CD4-positive, alpha-beta T cell (primary cell): ENCODE results near the gene ZNF493. TPM values are rescaled to one million over a fixed set of nuclear protein-coding genes. Genes with fewer than 3 reads are reported as not detected.

Source experiments
- ATAC-seq: fragments of 200-7000 bp; cut with Tn5 transposase; one replicate; pipeline ENCODE4 v1.10.0; 2022; ENCODE audit warnings: mild to moderate bottlenecking; ENCODE audit not compliant: poor library complexity
- CTCF ChIA-PET: fragments of 350-600 bp; sonication (Branson Sonifier 250); formaldehyde crosslinking; loops from one replicate; lab custom pipeline; 2021; ENCODE audit warnings: antibody characterized with exemption, inconsistent platforms; lab: Charles Lee
- POLR2A ChIA-PET: fragments of 350-600 bp; sonication (Branson Sonifier 250); formaldehyde crosslinking; loops from one replicate; lab custom pipeline; 2021; ENCODE audit warnings: antibody characterized with exemption, inconsistent platforms; lab: Charles Lee
- DNase-seq, 14 experiments: peaks; one replicate each; pipeline ENCODE4 v3.0.0-alpha.2; 2013 to 2020; ENCODE audit warnings: mixed read lengths in 2 of 14
- H3K27ac ChIP-seq, 2 donors: one replicate each; pipeline versions ENCODE4 v1.5.1 to v1.7.0; 2013; ENCODE audit warnings: low read length in 2 of 2, low read depth in 1 of 2, mild to moderate bottlenecking in 1 of 2
- H3K27me3 ChIP-seq, 2 experiments: 1 replicate in 1 of 2; 2 replicates in 1 of 2; pipeline versions ENCODE4 v1.6.1 to v1.7.0; 2013; ENCODE audit warnings: low read length in 2 of 2, control low read depth in 1 of 2, mild to moderate bottlenecking in 1 of 2, moderate library complexity in 1 of 2; ENCODE audit not compliant: insufficient read depth in 2 of 2, control insufficient read depth in 1 of 2
- H3K36me3 ChIP-seq: one replicate; pipeline ENCODE4 v1.6.1; 2013; ENCODE audit warnings: low read length, control low read depth; ENCODE audit not compliant: insufficient read depth
- H3K4me1 ChIP-seq: one replicate; pipeline ENCODE4 v1.6.1; 2013; ENCODE audit warnings: low read length, control low read depth; ENCODE audit not compliant: insufficient read depth
- H3K4me3 ChIP-seq: one replicate; pipeline ENCODE4 v1.5.1; 2013; ENCODE audit warnings: mild to moderate bottlenecking, low read length, moderate library complexity
- H3K9me3 ChIP-seq, 2 experiments: 1 replicate in 1 of 2; 2 replicates in 1 of 2; pipeline versions ENCODE4 v1.6.1 to v1.7.0; 2013; ENCODE audit warnings: low read length in 2 of 2, mild to moderate bottlenecking in 2 of 2, control low read depth in 1 of 2, moderate library complexity in 1 of 2; ENCODE audit not compliant: control insufficient read depth in 1 of 2, insufficient read depth in 1 of 2
- H3K27ac Mint-ChIP-seq: one replicate; pipeline ENCODE4 v1.8.0; 2020; ENCODE audit warnings: mixed read lengths
- H3K27me3 Mint-ChIP-seq: one replicate; pipeline ENCODE4 v1.8.0; 2021; ENCODE audit warnings: mixed read lengths
- H3K36me3 Mint-ChIP-seq: one replicate; pipeline ENCODE4 v1.8.0; 2021; ENCODE audit warnings: low read depth, mixed read lengths
- H3K4me1 Mint-ChIP-seq: one replicate; pipeline ENCODE4 v1.8.0; 2021; ENCODE audit warnings: low read depth, mixed read lengths
- H3K4me3 Mint-ChIP-seq: one replicate; pipeline ENCODE4 v1.8.0; 2020; ENCODE audit warnings: mild to moderate bottlenecking, mixed read lengths
- H3K9me3 Mint-ChIP-seq: one replicate; pipeline ENCODE4 v1.8.0; 2020; ENCODE audit warnings: mixed read lengths
- CTCF ChIP-seq: fragments of 200-600 bp; IDR thresholded peaks from one replicate; pipeline ENCODE4 v1.8.0; 2022; ENCODE audit warnings: antibody characterized with exemption, mild to moderate bottlenecking
- intact Hi-C, 2 experiments: fragments of 100-400 bp; cut with DNase I in 1 of 2; cut with micrococcal nuclease in 1 of 2; formaldehyde crosslinking; loops; one replicate each; pipeline versions ENCODE4 v1.15.1 to v1.9.0; 2023 to 2025; cut with DNase I, micrococcal nuclease
- total RNA-seq, 174 experiments: library from RNA in 2 of 174; stranded (reverse) in 2 of 174; gene quantifications; one replicate each; pipeline ENCODE4 v1.2.3 and lab custom pipeline; 2021 to 2026

Gene ZNF493
- total RNA-seq, 2 experiments from 2014 or later = 39.5 to 41.2 TPM

- ChIA-PET POLR2A (no interaction called here), CTCF (no interaction called here)
- H3K27ac Mint-ChIP-seq = no peak overlapping the region
- peaks cover 6% of the 10 kb centered on the region for H3K9me3 Mint-ChIP-seq
- H3K36me3 ChIP-seq = peaks cover 67% of the 10 kb centered on the region
- H3K4me1 ChIP-seq = no peaks in the 10 kb centered on the region
- peaks cover 98% of the 10 kb centered on the region for H3K36me3 Mint-ChIP-seq
- no peak overlapping the region for H3K27ac ChIP-seq
- DNase-seq (no peak), ATAC-seq (no peak)
- no peaks in the 10 kb centered on the region for H3K27me3 ChIP-seq
- no peak for TF ChIP-seq CTCF
- no peaks in the 10 kb centered on the region for H3K4me1 Mint-ChIP-seq
- no peaks in the 10 kb centered on the region for H3K27me3 Mint-ChIP-seq
- no peak overlapping the region for H3K4me3 Mint-ChIP-seq
- intact Hi-C loops = no loop called here
- peaks cover 32 to 52% of the 10 kb centered on the region in 2 experiments for H3K9me3 ChIP-seq
- H3K4me3 ChIP-seq = no peak overlapping the region
Measured at GRCh38 chr19:21410166-21410565, 13.2 kb downstream of the ZNF493 start.

GRCh38 chr19:21422244-21422643 is 25.3 kb downstream of the ZNF493 start:
- H3K27me3 Mint-ChIP-seq = no peaks in the 10 kb centered on the region
- no peaks in the 10 kb centered on the region for H3K4me1 Mint-ChIP-seq
- intact Hi-C loops = no loop called here
- ChIA-PET POLR2A (no interaction called here), CTCF (no interaction called here)
- peaks cover 33 to 87% of the 10 kb centered on the region in 2 experiments for H3K9me3 ChIP-seq
- DNase-seq = no peak
- TF ChIP-seq CTCF = no peak
- H3K27me3 ChIP-seq = no peaks in the 10 kb centered on the region
- peaks cover 91% of the 10 kb centered on the region for H3K36me3 Mint-ChIP-seq
- peaks cover 19% of the 10 kb centered on the region for H3K9me3 Mint-ChIP-seq
- H3K27ac Mint-ChIP-seq = no peak overlapping the region
- no peak overlapping the region for H3K27ac ChIP-seq
- H3K4me1 ChIP-seq = no peaks in the 10 kb centered on the region
- H3K4me3 ChIP-seq = no peak overlapping the region
- no peaks in the 10 kb centered on the region for H3K36me3 ChIP-seq
- no peak overlapping the region for H3K4me3 Mint-ChIP-seq
- ATAC-seq = no peak

GRCh38 chr19:21423057-21424041 is 26.4 kb downstream of the ZNF493 start:
- Histone ChIP-seq H3K4me1 (no peaks in the 10 kb centered on the region), H3K4me3 (no peak overlapping the region), H3K36me3 (no peaks in the 10 kb centered on the region), H3K27me3 (no peaks in the 10 kb centered on the region), H3K9me3 (peaks cover 39 to 85% of the 10 kb centered on the region in 2 experiments), H3K27ac (no peak overlapping the region)
- Mint-ChIP-seq H3K4me1 (no peaks in the 10 kb centered on the region), H3K4me3 (no peak overlapping the region), H3K27ac (no peak overlapping the region), H3K9me3 (peaks cover 12% of the 10 kb centered on the region), H3K36me3 (peaks cover 80% of the 10 kb centered on the region), H3K27me3 (no peaks in the 10 kb centered on the region)
- intact Hi-C loops = no loop called here
- ATAC-seq (no peak), DNase-seq (no peak)
- ChIA-PET CTCF (no interaction called here), POLR2A (interaction anchor here (1.7 kb wide), 1 partner anchor 26 kb away, joined by 5 read pairs; the partner anchor contains the start of gene ZNF493)
- no peak for TF ChIP-seq CTCF
